Ectodermal cell (in vitro differentiated cells): ENCODE results near the gene SLX9.
"Not testable (repeated sequence)": the region's sequence is repeated elsewhere in the genome, so short reads cannot be mapped to it uniquely, and the experiment has no call there.

ENCODE experiments used
- H3K27ac ChIP-seq: 2 replicates; pipeline ENCODE4 v1.7.0; 2013; ENCODE audit warnings: mild to moderate bottlenecking, low read depth, low read length; ENCODE audit not compliant: insufficient read depth, poor library complexity, severe bottlenecking
- H3K27me3 ChIP-seq: 2 replicates; pipeline ENCODE4 v1.7.0; 2013; ENCODE audit warnings: mild to moderate bottlenecking, low read length; ENCODE audit not compliant: insufficient read depth, control insufficient read depth, poor library complexity, severe bottlenecking
- H3K36me3 ChIP-seq: one replicate; pipeline ENCODE4 v1.7.0; 2013; ENCODE audit warnings: low read length; ENCODE audit not compliant: control insufficient read depth, insufficient read depth
- H3K4me1 ChIP-seq: one replicate; pipeline ENCODE4 v1.7.0; 2013; ENCODE audit warnings: low read length; ENCODE audit not compliant: control insufficient read depth, insufficient read depth
- H3K4me3 ChIP-seq: 2 replicates; pipeline ENCODE4 v1.7.0; 2013; ENCODE audit warnings: low read depth, low read length, control low read depth; ENCODE audit not compliant: insufficient read depth
- H3K9me3 ChIP-seq: 2 replicates; pipeline ENCODE4 v1.7.0; 2013; ENCODE audit warnings: mild to moderate bottlenecking, low read length, moderate library complexity; ENCODE audit not compliant: control insufficient read depth
- WGBS, 2 experiments: methylation state at CpG; one replicate each; pipeline ENCODE4 v1.1.7; 2013; ENCODE audit warnings: missing lambda C conversion rate in 2 of 2; 5-methylcytosine and 5-hydroxymethylcytosine counted together

The SLX9 gene

DNA sequence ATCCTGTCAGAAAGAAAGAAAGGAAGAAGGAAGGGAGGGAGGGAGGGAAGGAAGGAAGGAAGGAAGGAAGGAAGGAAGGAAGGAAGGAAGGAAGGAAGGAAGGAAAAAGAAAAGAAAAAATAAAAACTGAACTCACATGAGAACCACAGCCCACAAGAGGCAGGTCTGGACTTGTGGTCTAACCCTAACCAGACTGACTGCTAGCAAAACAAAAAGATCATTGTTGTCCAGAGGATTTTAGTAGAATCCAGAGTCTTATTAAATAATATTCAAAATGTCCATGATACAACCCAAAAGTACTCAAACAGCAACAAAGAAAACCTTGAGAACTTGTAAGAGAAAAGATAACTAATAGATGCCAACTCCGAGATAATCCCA is 14.5 kb upstream of the SLX9 start:
- no peaks in the 10 kb centered on the region for H3K9me3 ChIP-seq
- no peak overlapping the region for H3K4me3 ChIP-seq
- WGBS, 2 experiments: 86 to 94% methylated on average over 1 of the region's 1 CpG
- H3K4me1 ChIP-seq: peaks cover 11% of the 10 kb centered on the region
- H3K36me3 ChIP-seq: no peaks in the 10 kb centered on the region
- no peak overlapping the region for H3K27ac ChIP-seq
- H3K27me3 ChIP-seq: peaks cover 42% of the 10 kb centered on the region

DNA sequence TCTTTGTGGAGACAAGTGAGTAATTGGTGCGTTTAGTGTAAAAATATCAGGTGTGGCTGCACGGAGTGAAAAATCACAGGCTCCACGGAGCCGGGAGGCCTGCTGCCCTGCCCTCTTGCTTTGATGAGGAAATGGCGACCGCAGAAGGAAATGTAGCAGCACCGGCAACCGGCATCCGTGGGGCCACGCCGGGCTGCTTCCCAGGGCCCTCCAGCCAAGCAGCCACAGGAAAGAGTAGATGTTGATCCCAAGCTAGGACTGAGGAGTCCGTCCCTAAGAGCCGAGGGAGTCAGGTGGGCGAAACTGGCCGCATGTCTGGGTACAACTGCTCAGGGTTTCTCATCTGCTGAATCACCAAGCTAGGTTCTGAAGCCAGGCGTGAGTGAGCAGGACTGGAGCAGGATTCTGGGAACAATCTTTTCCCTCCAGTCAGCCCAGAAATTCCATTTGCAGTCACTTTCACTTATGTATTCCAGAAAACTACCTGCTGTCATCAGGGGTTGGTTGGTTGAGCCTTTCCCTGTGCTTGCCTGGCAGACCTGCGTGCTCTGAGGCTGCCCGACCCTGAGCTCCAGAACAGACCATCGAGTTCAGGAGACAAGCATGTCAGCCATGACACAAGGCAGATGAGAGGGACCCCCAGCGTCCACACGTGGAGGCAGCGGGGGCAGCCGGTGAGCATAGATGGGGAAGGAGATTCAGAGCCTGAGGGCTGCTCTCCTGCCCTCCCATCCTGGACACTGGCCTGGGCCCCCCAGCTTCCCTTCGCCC is 13.3 kb upstream of the SLX9 start:
- H3K4me3 ChIP-seq: no peak overlapping the region
- H3K36me3 ChIP-seq: no peaks in the 10 kb centered on the region
- peaks cover 11% of the 10 kb centered on the region for H3K4me1 ChIP-seq
- H3K27ac ChIP-seq: no peak overlapping the region
- no peaks in the 10 kb centered on the region for H3K9me3 ChIP-seq
- H3K27me3 ChIP-seq: peaks cover 45% of the 10 kb centered on the region
- 85 to 87% methylated on average over 23 to 24 of the region's 24 CpGs for WGBS, 2 experiments

DNA sequence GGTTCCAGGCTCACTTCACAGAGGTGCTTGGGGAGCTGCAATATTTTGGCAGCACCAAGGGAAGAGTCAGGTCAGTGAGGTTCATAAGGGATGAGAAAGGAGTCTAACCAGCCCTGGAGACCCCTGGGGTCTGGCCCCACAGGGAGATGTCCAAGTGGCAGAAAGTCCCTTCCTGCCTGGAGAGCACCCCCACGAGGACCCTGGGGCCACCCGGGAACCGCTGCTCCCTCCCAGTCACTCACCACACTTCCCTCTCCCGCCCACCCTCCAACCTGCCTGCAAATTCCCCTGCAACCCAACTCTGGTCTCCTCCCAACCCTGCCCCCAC is 12.6 kb upstream of the SLX9 start:
- Histone ChIP-seq H3K27ac (no peak overlapping the region), H3K27me3 (peaks cover 48% of the 10 kb centered on the region)
- 20 to 21% methylated on average over 4 of the region's 4 CpGs for WGBS, 2 experiments

DNA sequence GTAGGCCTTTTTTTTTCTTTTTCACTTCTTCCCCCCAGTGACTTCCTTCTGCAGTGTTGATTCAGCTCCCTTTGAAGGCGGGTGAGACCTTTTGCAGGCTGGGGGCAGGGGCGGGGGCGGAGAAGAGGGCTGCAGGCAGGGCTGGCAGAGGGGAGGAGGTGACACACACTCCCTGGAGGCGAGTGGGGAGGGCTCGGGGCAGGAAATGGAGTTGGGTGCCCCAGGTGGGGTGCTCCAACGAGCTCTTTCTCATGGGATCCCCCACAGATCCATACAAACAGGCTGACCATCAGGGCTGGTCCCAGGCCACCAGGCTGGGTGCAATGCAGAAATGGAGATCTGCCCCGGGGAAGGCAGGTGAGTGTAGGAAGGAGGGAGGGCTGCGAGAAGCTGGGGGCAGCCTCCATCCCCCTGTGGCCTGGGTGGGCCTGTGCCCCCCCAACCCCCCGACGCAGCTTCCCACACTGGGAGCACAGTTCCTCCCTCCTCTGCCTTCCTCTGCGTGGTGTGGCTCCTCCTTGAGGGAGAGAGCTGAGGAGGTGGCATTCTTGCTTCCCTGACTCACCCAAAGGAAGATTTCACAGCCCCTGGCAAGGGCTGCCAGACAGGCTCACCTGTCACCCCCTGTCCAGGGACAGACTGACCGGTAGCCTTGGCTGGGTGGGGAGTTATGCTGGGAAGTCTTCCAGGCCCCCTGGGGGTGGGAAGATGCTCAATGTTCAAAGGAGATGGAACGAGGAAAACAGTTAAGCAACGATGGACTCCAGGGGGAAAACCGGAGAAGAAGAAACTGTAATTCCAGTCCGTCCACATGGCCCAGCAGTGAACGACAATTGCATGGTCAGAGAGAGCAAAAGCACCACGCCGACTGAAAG is 12.0 kb upstream of the SLX9 start:
- Histone ChIP-seq H3K4me3 (no peak overlapping the region), H3K27me3 (peaks cover 54% of the 10 kb centered on the region), H3K36me3 (no peaks in the 10 kb centered on the region), H3K9me3 (no peaks in the 10 kb centered on the region), H3K27ac (no peak overlapping the region), H3K4me1 (peaks cover 11% of the 10 kb centered on the region)
- 30 to 35% methylated on average over 19 of the region's 19 CpGs for WGBS, 2 experiments

More for the DNA sequence above, 12.6 kb upstream of the SLX9 start:
- no peaks in the 10 kb centered on the region for H3K9me3 ChIP-seq
- H3K4me1 ChIP-seq: peaks cover 11% of the 10 kb centered on the region
- H3K4me3 ChIP-seq: no peak overlapping the region
- H3K36me3 ChIP-seq: no peaks in the 10 kb centered on the region

DNA sequence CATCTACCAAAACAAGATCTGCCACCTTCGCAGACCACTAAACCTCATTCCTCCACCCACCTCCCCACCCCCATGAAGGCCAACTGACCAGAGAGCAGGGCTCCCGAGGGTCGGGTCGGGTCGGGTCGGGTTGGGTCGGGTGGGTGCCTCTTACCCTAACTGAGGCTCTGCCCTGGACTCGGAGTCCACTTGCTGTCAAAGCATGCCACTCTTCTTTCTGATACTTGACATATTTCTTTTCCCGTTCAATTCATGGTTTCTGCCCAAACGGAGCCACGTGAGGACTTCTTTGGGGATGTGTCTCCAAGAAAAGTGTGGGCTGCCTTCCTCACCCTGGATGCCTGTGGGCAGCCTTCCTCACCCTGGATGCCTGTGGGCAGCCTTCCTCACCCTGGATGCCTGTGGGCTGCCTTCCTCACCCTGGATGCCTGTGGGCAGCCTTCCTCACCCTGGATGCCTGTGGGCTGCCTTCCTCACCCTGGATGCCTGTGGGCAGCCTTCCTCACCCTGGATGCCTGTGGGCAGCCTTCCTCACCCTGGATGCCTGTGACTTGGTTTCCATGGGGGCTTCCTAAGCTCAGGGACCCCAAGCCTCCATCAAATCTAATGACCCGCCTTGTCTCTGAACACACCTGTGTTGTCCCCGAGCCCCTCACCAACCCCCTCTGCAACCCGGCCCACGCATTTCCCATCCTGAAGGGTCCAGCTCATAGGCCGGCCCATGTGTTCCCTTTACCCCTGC is 11.2 kb upstream of the SLX9 start:
- not testable (repeated sequence) for H3K27ac ChIP-seq, H3K9me3 ChIP-seq, H3K36me3 ChIP-seq, H3K4me3 ChIP-seq
- 82 to 84% methylated on average over 16 of the region's 16 CpGs for WGBS, 2 experiments
- peaks cover 63% of the 10 kb centered on the region for H3K27me3 ChIP-seq
- H3K4me1 ChIP-seq: peaks cover 11% of the 10 kb centered on the region

DNA sequence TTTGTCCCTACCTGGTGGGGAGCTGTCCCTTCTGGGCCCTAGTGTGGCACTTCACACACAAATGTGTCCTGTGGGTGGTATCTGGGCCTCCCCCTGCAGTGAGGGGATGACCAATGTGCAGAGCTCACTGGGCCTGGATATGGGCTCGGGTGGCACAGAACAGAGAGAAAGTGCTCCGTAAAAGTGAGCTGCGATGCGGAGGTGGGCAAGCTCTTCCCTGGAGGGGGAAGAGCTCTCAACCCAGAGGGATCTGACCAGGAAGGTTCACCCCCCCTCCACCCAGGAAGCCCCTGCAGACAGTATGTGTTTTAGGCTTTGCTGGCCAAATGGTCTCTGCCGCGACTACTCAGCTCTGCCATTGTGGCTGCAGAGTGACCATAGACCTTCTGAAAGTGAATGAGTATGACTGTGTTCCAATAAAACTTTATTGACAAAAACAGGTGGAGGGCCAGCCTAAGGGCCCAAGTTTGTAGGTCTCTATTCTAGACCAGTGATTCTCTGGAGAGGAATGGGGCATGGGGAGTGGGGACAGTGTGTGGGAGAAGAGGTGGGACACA is 10.5 kb upstream of the SLX9 start:
- Histone ChIP-seq H3K9me3 (no peaks in the 10 kb centered on the region), H3K27me3 (peaks cover 69% of the 10 kb centered on the region), H3K27ac (no peak overlapping the region), H3K4me1 (peaks cover 11% of the 10 kb centered on the region), H3K4me3 (no peak overlapping the region), H3K36me3 (no peaks in the 10 kb centered on the region)
- WGBS, 2 experiments: 87% methylated on average over 6 of the region's 6 CpGs

DNA sequence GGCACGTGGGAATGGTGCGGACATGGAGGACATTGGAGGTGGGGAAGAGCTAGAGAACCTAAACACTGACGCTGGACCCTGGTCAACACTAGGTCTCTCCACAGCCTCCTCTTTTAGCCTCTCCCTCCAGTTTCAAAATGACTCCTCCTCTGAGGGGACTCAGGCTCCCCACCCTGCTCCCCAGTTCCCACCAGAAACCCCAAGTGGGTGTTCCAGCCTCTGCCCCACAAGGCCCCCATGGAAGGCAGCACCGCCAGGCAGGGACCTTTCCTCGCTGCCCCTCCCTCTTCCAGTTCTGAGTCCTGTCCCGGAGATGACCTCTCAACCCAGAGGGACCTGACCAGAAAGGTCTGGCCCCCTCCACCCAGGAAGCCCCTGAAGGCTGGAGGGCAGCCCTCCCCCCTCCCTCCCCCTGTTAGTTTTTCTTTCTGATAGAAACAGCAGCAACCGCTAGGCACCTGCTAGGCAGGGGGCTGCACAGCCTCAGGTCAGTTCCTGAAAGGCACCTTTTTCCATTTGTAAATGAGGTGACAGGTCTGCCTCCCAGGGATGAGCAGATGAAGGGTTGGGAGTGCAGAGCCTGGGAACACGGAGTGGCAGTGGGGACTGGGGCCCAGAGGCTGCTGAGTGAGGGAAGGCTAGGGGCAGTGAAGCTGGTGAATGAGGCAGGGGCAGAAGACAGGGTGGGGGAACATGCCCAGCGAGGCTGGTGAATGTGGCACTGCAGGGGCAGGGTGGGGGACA is 9.9 kb upstream of the SLX9 start:
- peaks cover 11% of the 10 kb centered on the region for H3K4me1 ChIP-seq
- no peak overlapping the region for H3K4me3 ChIP-seq
- no peaks in the 10 kb centered on the region for H3K9me3 ChIP-seq
- H3K27ac ChIP-seq: no peak overlapping the region
- no peaks in the 10 kb centered on the region for H3K36me3 ChIP-seq
- 48% methylated on average over 9 of the region's 9 CpGs for WGBS, 2 experiments
- H3K27me3 ChIP-seq: peaks cover 75% of the 10 kb centered on the region

DNA sequence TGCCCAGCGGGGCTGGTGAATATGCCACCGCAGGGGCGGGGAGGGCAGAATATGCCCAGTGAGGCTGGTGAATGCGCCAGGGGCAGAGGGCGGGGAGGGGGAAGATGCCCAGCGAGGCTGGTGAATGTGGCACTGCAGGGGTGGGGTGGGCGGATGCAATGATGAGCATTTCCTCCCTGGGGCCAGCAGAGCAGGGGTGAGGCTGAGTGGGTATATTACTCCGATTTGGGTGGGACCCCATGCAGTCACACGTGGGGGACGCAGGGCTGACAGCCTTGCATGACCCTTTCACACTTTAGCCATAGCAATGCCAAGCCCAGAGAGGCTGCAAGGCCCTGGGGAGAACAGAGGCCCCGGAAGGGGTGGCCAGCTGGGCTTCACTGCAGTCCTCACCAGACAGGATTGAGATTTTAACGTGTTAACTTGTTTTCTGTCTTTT is 9.3 kb upstream of the SLX9 start:
- Histone ChIP-seq H3K4me1 (peaks cover 11% of the 10 kb centered on the region), H3K9me3 (no peaks in the 10 kb centered on the region), H3K4me3 (no peak overlapping the region), H3K27ac (no peak overlapping the region), H3K36me3 (no peaks in the 10 kb centered on the region), H3K27me3 (peaks cover 75% of the 10 kb centered on the region)
- WGBS, 2 experiments: 38 to 41% methylated on average over 11 to 12 of the region's 12 CpGs

DNA sequence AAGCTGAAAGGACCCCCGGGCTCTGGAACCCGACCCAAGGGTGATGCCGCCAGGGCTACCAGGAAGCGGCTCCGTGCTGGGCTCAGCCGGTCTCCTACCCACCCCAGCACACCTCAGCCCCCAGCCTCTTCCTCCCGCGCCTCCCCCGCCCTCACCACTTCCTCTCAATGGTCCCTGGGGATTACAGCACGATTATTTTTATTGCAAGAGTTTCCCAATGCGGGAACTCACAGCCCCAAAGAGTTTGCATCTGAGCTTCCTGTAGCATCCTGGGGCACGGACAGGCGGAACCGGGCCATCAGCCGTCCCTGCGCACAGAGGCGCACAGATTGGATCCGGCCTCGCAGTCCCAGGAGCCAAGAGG is 8.7 kb upstream of the SLX9 start:
- 4% methylated on average over 19 of the region's 19 CpGs for WGBS, 2 experiments
- H3K27me3 ChIP-seq: peaks cover 75% of the 10 kb centered on the region

More for the DNA sequence above, 8.7 kb upstream of the SLX9 start:
- no peaks in the 10 kb centered on the region for H3K9me3 ChIP-seq
- H3K4me1 ChIP-seq: peaks cover 11% of the 10 kb centered on the region
- H3K36me3 ChIP-seq: no peaks in the 10 kb centered on the region
- H3K4me3 ChIP-seq: no peak overlapping the region
- no peak overlapping the region for H3K27ac ChIP-seq
